ENCODE measurements around the gene MAP2K5.

Gene MAP2K5

DNA sequence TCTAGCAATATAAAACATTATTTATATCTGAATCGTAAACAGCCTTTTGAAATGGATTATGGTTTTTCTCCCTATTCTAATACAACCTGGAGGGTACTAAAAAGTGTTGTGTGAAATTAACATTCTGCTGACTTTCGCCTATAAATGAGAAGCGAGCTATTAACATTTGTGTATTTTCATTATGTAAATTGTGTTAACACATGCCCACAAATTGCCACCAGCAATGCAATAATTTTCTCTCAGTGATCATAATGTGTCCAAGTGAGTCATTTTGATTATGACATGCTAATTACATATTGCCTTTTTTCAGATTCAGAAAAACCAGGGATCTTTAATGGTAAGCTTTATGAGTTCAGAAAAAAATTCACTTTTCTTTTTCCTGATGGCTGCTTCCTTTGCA, 205.4 kb downstream of the MAP2K5 start:
- no peak for TF ChIP-seq EGR1 (IDR thresholded peaks at IDR 0.05)

DNA sequence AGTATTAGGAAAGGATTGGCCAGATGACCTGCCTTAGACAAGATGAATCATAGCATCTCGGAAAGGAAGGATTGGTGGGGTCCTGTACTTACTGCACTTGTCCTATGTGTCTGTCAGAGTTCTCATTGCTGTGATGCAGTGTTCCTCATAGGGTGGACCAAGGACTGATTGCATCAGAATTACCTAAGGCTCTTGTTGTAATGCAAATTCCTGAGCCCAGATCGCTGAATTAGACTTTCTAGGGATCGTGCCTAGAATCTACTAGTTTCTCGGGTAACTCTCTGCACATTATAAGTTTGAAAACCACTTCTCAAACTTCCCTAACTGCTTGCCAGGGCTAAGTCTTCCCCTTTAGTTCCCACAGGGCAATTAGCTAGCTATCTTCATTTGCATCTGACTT, 207.9 kb downstream of the MAP2K5 start:
- no peak for TF ChIP-seq YY1 (IDR thresholded peaks at IDR 0.05; ENCODE audit: low read depth)
- TF ChIP-seq, protein P1, sequence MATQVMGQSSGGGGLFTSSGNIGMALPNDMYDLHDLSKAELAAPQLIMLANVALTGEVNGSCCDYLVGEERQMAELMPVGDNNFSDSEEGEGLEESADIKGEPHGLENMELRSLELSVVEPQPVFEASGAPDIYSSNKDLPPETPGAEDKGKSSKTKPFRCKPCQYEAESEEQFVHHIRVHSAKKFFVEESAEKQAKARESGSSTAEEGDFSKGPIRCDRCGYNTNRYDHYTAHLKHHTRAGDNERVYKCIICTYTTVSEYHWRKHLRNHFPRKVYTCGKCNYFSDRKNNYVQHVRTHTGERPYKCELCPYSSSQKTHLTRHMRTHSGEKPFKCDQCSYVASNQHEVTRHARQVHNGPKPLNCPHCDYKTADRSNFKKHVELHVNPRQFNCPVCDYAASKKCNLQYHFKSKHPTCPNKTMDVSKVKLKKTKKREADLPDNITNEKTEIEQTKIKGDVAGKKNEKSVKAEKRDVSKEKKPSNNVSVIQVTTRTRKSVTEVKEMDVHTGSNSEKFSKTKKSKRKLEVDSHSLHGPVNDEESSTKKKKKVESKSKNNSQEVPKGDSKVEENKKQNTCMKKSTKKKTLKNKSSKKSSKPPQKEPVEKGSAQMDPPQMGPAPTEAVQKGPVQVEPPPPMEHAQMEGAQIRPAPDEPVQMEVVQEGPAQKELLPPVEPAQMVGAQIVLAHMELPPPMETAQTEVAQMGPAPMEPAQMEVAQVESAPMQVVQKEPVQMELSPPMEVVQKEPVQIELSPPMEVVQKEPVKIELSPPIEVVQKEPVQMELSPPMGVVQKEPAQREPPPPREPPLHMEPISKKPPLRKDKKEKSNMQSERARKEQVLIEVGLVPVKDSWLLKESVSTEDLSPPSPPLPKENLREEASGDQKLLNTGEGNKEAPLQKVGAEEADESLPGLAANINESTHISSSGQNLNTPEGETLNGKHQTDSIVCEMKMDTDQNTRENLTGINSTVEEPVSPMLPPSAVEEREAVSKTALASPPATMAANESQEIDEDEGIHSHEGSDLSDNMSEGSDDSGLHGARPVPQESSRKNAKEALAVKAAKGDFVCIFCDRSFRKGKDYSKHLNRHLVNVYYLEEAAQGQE (IDR thresholded peaks at IDR 0.05; ENCODE audit: low read depth), result no peak
- TF ChIP-seq FOXM1 (IDR thresholded peaks at IDR 0.05; ENCODE audit: borderline replicate concordance, low read depth), result no peak
- no peak for TF ChIP-seq CREB1 (IDR thresholded peaks at IDR 0.05; ENCODE audit: low read depth)
- TF ChIP-seq ZBTB7A (IDR thresholded peaks at IDR 0.05; ENCODE audit: low read depth), result no peak
- TF ChIP-seq NFIC (IDR thresholded peaks at IDR 0.05), result no peak
- no peak for TF ChIP-seq RAD21 (IDR thresholded peaks at IDR 0.05; ENCODE audit: low read depth)
- TF ChIP-seq TAF1 (IDR thresholded peaks at IDR 0.05; ENCODE audit: low read depth), result no peak
- TF ChIP-seq, protein P2, sequence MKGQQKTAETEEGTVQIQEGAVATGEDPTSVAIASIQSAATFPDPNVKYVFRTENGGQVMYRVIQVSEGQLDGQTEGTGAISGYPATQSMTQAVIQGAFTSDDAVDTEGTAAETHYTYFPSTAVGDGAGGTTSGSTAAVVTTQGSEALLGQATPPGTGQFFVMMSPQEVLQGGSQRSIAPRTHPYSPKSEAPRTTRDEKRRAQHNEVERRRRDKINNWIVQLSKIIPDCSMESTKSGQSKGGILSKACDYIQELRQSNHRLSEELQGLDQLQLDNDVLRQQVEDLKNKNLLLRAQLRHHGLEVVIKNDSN (IDR thresholded peaks at IDR 0.05), result no peak
- no peak for TF ChIP-seq EP300 (IDR thresholded peaks at IDR 0.05; ENCODE audit: borderline replicate concordance)
- TF ChIP-seq TEAD4 (IDR thresholded peaks at IDR 0.05), result no peak
- TF ChIP-seq TCF12 (IDR thresholded peaks at IDR 0.05; ENCODE audit: low read depth), result no peak
- TF ChIP-seq, protein P3, sequence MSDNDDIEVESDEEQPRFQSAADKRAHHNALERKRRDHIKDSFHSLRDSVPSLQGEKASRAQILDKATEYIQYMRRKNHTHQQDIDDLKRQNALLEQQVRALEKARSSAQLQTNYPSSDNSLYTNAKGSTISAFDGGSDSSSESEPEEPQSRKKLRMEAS (IDR thresholded peaks at IDR 0.05), result no peak

DNA sequence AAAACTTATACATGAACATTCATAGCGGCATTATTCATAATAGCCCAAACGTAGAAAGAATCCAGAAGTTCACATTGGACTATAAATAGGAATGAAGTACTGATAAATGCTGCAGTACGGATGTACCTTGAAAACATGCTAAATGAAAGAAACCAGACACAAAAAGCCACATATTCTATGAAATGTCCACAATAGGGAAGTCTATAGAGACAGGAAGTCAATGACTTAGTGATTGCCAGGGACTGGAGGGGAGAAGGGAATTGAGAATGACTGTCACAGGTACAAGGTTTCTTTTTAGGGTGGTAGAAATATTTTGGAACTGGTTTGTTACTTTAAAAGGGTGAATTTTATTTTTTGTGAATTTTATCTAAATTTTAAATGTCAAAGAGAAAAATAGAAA, 211.4 kb downstream of the MAP2K5 start:
- TF ChIP-seq, protein P3 (IDR thresholded peaks at IDR 0.05), result no peak
- TF ChIP-seq TAF1 (IDR thresholded peaks at IDR 0.05; ENCODE audit: low read depth) (no peak), RAD21 (IDR thresholded peaks at IDR 0.05; ENCODE audit: low read depth) (no peak), ZBTB7A (IDR thresholded peaks at IDR 0.05; ENCODE audit: low read depth) (no peak)
- TF ChIP-seq, protein P1 (IDR thresholded peaks at IDR 0.05; ENCODE audit: low read depth), result no peak

DNA sequence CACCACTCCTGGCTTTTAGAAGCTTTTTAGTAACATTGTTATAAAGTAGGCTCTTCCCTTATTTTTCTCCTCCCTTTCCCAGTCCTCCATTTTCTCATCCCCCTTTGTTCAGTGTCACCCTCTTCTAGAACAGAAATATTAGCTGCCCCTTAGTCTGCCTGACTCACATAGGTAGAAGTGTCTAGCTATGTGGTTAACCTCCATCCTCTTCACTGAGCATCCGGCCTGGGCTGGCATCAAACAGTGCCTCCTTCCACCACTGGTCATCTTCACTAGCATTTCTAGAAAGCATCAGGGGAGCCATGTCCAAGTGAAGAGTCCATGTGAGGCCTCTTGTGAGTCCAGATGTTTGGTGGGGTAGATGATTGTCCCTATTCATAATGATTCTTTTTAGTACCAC, 212.8 kb downstream of the MAP2K5 start:
- no peak for TF ChIP-seq TAF1 (IDR thresholded peaks at IDR 0.05; ENCODE audit: low read depth)
- TF ChIP-seq, protein P3 (IDR thresholded peaks at IDR 0.05), result no peak
- no peak for TF ChIP-seq CREB1 (IDR thresholded peaks at IDR 0.05; ENCODE audit: low read depth)
- no peak for TF ChIP-seq FOXM1 (IDR thresholded peaks at IDR 0.05; ENCODE audit: borderline replicate concordance, low read depth)
- TF ChIP-seq NFIC (IDR thresholded peaks at IDR 0.05), result no peak
- TF ChIP-seq YY1 (IDR thresholded peaks at IDR 0.05; ENCODE audit: low read depth), result no peak
- TF ChIP-seq ZBTB7A (IDR thresholded peaks at IDR 0.05; ENCODE audit: low read depth), result no peak
- TF ChIP-seq, protein P1 (IDR thresholded peaks at IDR 0.05; ENCODE audit: low read depth), result no peak
- TF ChIP-seq, protein P2 (IDR thresholded peaks at IDR 0.05), result no peak
- no peak for TF ChIP-seq RAD21 (IDR thresholded peaks at IDR 0.05; ENCODE audit: low read depth)
- TF ChIP-seq CEBPB (IDR thresholded peaks at IDR 0.05), result no peak
- no peak for TF ChIP-seq TEAD4 (IDR thresholded peaks at IDR 0.05)
- no peak for TF ChIP-seq TCF12 (IDR thresholded peaks at IDR 0.05; ENCODE audit: low read depth)
- TF ChIP-seq EGR1 (IDR thresholded peaks at IDR 0.05), result no peak
- no peak for TF ChIP-seq EP300 (IDR thresholded peaks at IDR 0.05; ENCODE audit: borderline replicate concordance)

DNA sequence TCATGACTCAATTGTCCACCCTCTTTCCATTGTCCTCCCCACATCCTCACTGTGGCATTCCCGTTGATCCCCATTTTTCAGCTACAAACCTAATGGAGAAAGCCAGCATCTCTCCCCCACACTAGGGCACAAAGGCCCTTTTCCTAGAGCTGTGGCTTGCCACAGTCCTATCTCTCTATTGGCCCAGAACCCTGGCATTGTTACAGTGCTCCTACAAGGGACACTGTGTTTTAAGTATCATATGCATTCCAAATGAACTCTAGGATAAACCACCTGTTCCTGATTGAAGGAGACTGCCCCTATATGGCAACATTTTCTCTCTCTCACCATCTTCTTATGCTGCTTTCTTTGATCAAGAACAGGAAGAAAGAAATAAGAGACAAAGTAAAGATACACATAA, 213.4 kb downstream of the MAP2K5 start:
- TF ChIP-seq TAF1 (IDR thresholded peaks at IDR 0.05; ENCODE audit: low read depth), result no peak
- no peak for TF ChIP-seq YY1 (IDR thresholded peaks at IDR 0.05; ENCODE audit: low read depth)
- TF ChIP-seq NFIC (IDR thresholded peaks at IDR 0.05), result no peak
- TF ChIP-seq, protein P2 (IDR thresholded peaks at IDR 0.05), result no peak
- TF ChIP-seq EGR1 (IDR thresholded peaks at IDR 0.05), result no peak
- TF ChIP-seq, protein P1 (IDR thresholded peaks at IDR 0.05; ENCODE audit: low read depth), result no peak
- TF ChIP-seq CREB1 (IDR thresholded peaks at IDR 0.05; ENCODE audit: low read depth), result no peak
- no peak for TF ChIP-seq RAD21 (IDR thresholded peaks at IDR 0.05; ENCODE audit: low read depth)
- no peak for TF ChIP-seq FOXM1 (IDR thresholded peaks at IDR 0.05; ENCODE audit: borderline replicate concordance, low read depth)
- no peak for TF ChIP-seq TCF12 (IDR thresholded peaks at IDR 0.05; ENCODE audit: low read depth)
- TF ChIP-seq EP300 (IDR thresholded peaks at IDR 0.05; ENCODE audit: borderline replicate concordance), result no peak
- TF ChIP-seq, protein P3 (IDR thresholded peaks at IDR 0.05), result no peak
- no peak for TF ChIP-seq TEAD4 (IDR thresholded peaks at IDR 0.05)
- no peak for TF ChIP-seq ZBTB7A (IDR thresholded peaks at IDR 0.05; ENCODE audit: low read depth)
- TF ChIP-seq CEBPB (IDR thresholded peaks at IDR 0.05), result no peak
